GM10248 (cell line): ENCODE data around the gene DAGLA.

Source experiments
- CTCF ChIA-PET: fragments of 300-600 bp; sonication (Branson Sonifier 250); formaldehyde crosslinking; extraction: SDS; loops from one replicate; lab custom pipeline; 2021; ENCODE audit warnings: antibody characterized with exemption; lab: Yijun Ruan, JAX
- POLR2A ChIA-PET: fragments of 350-650 bp; sonication (Branson Sonifier 250); formaldehyde crosslinking; extraction: SDS; loops from one replicate; lab custom pipeline; 2020; ENCODE audit warnings: antibody characterized with exemption; lab: Yijun Ruan, JAX
- DNase-seq: peaks from one replicate; pipeline ENCODE4 v3.0.0; 2012; ENCODE audit errors: extremely low spot score
- TF ChIP-seq, protein P1 (sequence below): IDR thresholded peaks from 2 replicates; pipeline ENCODE4 v1.5.1; 2012; ENCODE audit warnings: mild to moderate bottlenecking, low read depth; ENCODE audit errors: extremely low read depth, missing control alignments, control extremely low read depth

DAGLA gene

DNA sequence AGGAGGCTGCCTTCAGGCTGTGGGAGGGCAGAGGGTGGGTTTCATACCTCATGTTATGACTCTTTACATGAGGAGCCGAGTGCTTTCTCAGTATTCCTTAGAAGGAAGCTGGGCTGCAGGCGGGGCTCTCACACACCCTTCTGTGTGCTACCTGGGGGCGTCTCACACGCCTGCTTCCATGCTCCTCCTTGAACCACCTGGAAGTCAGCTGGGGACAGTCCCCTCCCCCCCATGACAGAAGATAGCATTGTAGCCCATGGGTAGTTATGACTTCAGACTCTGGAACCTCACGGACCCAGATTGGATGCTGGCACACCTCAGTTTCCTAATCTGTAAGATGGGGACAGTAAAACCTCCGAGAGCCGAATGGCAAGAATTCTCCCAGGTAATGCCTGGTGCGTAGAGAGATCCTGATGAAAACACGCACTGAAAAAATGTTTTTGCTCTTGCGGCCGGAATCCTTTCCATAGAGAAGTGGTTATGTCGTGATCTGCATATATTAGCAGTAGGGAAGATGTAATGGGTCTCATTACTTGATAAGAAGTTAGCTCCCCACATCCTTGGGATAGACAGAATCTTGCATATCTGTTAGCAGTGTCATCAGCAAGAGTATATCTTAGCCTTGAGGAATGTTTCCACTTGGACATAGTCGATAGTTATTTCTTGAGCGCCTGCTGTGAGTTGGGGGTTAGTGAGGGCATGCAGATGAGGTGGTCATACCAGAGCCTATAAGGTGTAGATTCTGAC, 4.9 kb downstream of the DAGLA start:
- TF ChIP-seq, protein P1, sequence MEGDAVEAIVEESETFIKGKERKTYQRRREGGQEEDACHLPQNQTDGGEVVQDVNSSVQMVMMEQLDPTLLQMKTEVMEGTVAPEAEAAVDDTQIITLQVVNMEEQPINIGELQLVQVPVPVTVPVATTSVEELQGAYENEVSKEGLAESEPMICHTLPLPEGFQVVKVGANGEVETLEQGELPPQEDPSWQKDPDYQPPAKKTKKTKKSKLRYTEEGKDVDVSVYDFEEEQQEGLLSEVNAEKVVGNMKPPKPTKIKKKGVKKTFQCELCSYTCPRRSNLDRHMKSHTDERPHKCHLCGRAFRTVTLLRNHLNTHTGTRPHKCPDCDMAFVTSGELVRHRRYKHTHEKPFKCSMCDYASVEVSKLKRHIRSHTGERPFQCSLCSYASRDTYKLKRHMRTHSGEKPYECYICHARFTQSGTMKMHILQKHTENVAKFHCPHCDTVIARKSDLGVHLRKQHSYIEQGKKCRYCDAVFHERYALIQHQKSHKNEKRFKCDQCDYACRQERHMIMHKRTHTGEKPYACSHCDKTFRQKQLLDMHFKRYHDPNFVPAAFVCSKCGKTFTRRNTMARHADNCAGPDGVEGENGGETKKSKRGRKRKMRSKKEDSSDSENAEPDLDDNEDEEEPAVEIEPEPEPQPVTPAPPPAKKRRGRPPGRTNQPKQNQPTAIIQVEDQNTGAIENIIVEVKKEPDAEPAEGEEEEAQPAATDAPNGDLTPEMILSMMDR, result no peak
- DNase-seq, result no peak
- CTCF ChIA-PET, result interaction anchor here (1.8 kb wide), 1 partner anchor 48 kb away, joined by 4 read pairs; no protein-coding TSS in a partner anchor
- POLR2A ChIA-PET, result no interaction called here

DNA sequence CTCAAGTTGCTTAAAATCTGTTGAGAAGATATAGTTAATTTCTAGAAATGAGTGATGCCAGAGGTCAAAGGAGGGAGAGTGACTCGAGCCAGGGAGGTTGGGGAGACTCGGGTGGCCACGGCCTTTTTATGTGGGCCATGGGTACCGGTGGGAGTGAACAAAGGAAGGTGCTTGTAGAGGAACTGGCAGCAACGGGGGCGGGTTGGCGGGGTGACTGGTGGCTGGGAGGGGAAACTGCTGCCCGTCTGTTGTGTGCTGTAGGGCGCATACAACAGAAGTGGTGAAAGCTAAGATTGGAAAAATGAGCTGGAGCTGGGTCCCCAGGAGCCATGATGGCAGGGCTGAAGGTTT, 5.4 kb downstream of the DAGLA start:
- TF ChIP-seq, protein P1, result no peak
- no peak for DNase-seq
- POLR2A ChIA-PET, result no interaction called here
- CTCF ChIA-PET, result interaction anchor here (1.3 to 1.8 kb wide), 2 partner anchors 9 to 48 kb away, joined by 4 read pairs; no protein-coding TSS in a partner anchor

DNA sequence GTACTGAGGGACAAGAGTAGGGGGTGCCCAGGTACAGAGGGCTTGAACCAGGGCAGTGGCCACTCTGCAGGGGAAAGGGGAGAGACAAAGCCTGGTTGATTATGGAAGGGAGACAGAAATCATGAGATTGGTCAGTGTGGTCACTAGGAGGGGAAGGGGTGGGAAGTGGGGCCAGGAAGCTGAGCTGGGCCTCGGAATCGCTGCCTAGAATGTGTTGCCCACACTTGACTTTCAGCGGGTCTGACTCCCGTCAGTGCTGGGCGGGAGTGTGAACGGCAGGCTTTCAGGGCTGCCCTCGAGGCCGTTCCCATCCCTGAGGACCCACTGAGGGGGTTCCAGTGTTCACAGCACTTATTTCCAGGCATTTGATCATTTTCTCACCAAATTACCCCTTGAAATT, 5.9 kb downstream of the DAGLA start:
- CTCF ChIA-PET, result interaction anchor here (1.3 to 1.8 kb wide), 2 partner anchors 10 to 47 kb away, joined by 4 read pairs; no protein-coding TSS in a partner anchor
- DNase-seq, result no peak
- TF ChIP-seq, protein P1, result no peak
- POLR2A ChIA-PET, result no interaction called here

DNA sequence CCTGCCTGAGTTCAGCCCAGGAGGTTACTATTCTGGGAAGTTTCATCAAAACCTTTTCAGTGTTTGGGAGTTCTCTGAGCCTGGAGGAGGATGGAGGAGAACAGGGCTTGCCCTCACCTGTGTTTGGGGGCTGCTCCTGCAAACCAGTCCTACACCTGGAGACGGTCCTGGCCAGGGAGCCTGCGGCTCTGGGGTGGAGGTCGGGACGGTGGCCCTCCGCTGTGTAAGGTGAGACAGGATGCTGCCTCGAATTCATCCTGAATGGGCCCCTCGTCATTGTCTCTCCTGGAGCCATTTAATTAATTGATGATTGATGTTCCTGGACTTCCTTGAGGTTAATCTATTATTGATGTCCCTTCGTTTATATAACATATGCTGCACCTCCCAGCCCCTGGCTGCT, 6.3 kb downstream of the DAGLA start:
- POLR2A ChIA-PET, result no interaction called here

DNA sequence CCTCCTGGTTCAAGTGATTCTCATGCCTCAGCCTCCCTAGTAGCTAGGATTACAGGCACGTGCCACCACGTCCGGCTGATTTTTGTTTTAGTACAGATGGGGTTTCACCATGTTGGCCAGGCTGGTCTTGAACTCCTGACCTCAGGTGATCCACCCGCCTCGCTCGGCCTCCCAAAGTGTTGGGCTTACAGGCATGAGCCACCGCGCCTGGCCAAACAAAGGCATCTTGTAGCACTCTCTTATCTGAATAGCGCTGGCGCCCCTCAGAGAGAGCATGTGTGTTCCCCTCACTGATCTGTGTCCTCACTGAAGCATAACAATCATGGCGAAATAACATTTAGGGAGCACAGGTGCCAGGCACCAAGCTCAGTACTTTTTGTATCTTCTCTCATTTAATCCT, 7.2 kb downstream of the DAGLA start:
- DNase-seq, result no peak
- ChIA-PET CTCF (no interaction called here), POLR2A (no interaction called here)
- TF ChIP-seq, protein P1, result no peak

More for the DNA sequence above, 6.3 kb downstream of the DAGLA start:
- CTCF ChIA-PET, result interaction anchor here (1.3 to 1.8 kb wide), 2 partner anchors 10 to 47 kb away, joined by 4 read pairs; no protein-coding TSS in a partner anchor
- DNase-seq, result no peak
- TF ChIP-seq, protein P1, result no peak

DNA sequence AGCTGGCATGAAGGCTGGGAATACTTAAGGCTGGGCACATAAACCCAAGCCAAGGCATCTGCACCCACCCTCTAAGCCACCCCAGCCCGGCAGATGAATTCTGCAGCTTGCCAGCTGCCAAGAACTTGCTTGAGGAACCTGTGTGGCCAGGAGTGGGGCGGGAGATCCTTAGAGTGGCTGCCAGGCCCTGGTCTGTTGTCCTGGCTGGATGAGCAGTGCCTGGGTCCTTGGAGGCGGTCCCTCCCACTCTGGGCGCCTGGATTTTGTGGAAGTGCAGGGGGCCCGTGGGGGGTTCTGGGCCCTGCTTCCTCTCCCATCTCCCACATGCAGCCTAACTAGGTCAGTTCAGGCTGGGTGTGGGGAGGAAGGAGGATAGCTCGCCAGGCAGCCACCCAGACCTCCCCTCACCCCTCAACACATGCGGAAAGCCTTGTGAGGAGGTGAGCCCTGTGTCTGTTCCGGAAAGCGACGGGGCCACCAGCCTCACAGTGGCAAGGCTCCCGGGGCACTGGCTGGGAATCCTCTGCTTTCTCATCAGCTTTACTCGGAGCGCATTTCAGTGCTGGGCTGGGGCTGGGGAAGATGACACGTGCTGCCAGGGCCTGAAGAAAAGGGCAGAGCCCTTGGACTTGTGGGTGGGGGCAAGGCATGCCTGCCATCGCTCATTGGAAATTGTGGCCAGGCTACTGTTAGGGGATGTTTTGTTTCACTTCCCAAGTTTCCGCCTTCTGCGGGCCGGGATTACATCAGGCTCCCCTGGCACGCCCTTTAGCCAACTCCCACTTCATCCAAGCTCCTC, 8.4 kb downstream of the DAGLA start:
- TF ChIP-seq, protein P1, result no peak
- DNase-seq, result no peak
- ChIA-PET CTCF (no interaction called here), POLR2A (no interaction called here)
